HepG2 (cell line): ENCODE results near the gene NR1I2. TPM values are rescaled to one million over a fixed set of nuclear protein-coding genes. Genes with fewer than 3 reads are reported as not detected.

Source experiments
- CBX5 ChIP-seq: sonication (generic); formaldehyde crosslinking; IDR thresholded peaks from 2 replicates; pipeline ENCODE4 v1.4.0; 2020; ENCODE audit warnings: missing genetic modification reagents, borderline replicate concordance
- E2F2 ChIP-seq: sonication (generic); formaldehyde crosslinking; IDR thresholded peaks from 2 replicates; pipeline ENCODE4 v1.4.0; 2020; ENCODE audit warnings: missing genetic modification reagents, borderline replicate concordance
- EP300 ChIP-seq, 3 experiments: sonication (generic) in 1 of 3; formaldehyde crosslinking in 1 of 3; IDR thresholded peaks; 2 replicates each; pipeline versions ENCODE4 v1.5.1 to v1.6.1; 2011 to 2020; ENCODE audit warnings: low read depth in 2 of 3, low read length in 2 of 3, borderline replicate concordance in 1 of 3, improper control_type of control experiment in 1 of 3, mild to moderate bottlenecking in 1 of 3, missing genetic modification reagents in 1 of 3, moderate library complexity in 1 of 3
- FOXK2 ChIP-seq: fragments of 450-650 bp; IDR thresholded peaks from 2 replicates; pipeline ENCODE4 v1.6.1; 2016
- GZF1 ChIP-seq: sonication (generic); formaldehyde crosslinking; IDR thresholded peaks from 2 replicates; pipeline ENCODE4 v1.5.1; 2020; ENCODE audit warnings: mild to moderate bottlenecking, missing genetic modification reagents
- MEF2D ChIP-seq: sonication (generic); formaldehyde crosslinking; IDR thresholded peaks from 2 replicates; pipeline ENCODE4 v1.5.1; 2020; ENCODE audit warnings: mild to moderate bottlenecking, missing genetic modification reagents
- NBN ChIP-seq: fragments of 450-650 bp; conservative IDR thresholded peaks from 2 replicates; pipeline ENCODE4 v1.6.1; 2017
- NFE2L2 ChIP-seq: fragments of 150-350 bp; IDR thresholded peaks from 2 replicates; pipeline ENCODE4 v1.6.1; 2014; ENCODE audit warnings: low read length
- PCBP2 ChIP-seq: fragments of 200-400 bp; formaldehyde crosslinking; optimal IDR thresholded peaks from 2 replicates; pipeline ENCODE3; 2018; ENCODE audit warnings: low read length, low read depth; ENCODE audit not compliant: poor library complexity, severe bottlenecking
- SAP130 ChIP-seq: IDR thresholded peaks from 2 replicates; pipeline ENCODE4 v1.6.1; 2016; ENCODE audit warnings: low read depth
- ZBTB10 ChIP-seq: sonication (generic); formaldehyde crosslinking; IDR thresholded peaks from 2 replicates; pipeline ENCODE4 v1.4.0; 2020; ENCODE audit warnings: missing genetic modification reagents, borderline replicate concordance
- ZKSCAN1 ChIP-seq: fragments of 150-350 bp; IDR thresholded peaks from 2 replicates; pipeline ENCODE4 v1.6.1; 2014; ENCODE audit warnings: low read length
- ZNF333 ChIP-seq: sonication (generic); formaldehyde crosslinking; IDR thresholded peaks from 2 replicates; pipeline ENCODE4 v1.4.0; 2020; ENCODE audit warnings: mild to moderate bottlenecking, missing genetic modification reagents, borderline replicate concordance
- ZNF572 ChIP-seq: sonication (generic); formaldehyde crosslinking; IDR thresholded peaks from 2 replicates; pipeline ENCODE4 v1.5.1; 2020; ENCODE audit warnings: mild to moderate bottlenecking, missing genetic modification reagents
- ZNF614 ChIP-seq: IDR thresholded peaks from 2 replicates; pipeline ENCODE4 v1.6.1; 2018; ENCODE audit warnings: missing biosample characterization, missing genetic modification reagents, inconsistent platforms, borderline replicate concordance
- ZNF670 ChIP-seq: sonication (generic); formaldehyde crosslinking; IDR thresholded peaks from 2 replicates; pipeline ENCODE4 v1.8.0; 2022; ENCODE audit warnings: mild to moderate bottlenecking, missing genetic modification reagents, borderline replicate concordance
- ZNF687 ChIP-seq: sonication (generic); formaldehyde crosslinking; IDR thresholded peaks from 2 replicates; pipeline ENCODE4 v1.5.1; 2020; ENCODE audit warnings: mild to moderate bottlenecking, missing genetic modification reagents, moderate library complexity
- ZSCAN31 ChIP-seq: sonication (generic); formaldehyde crosslinking; IDR thresholded peaks from 2 replicates; pipeline ENCODE4 v1.5.0; 2020; ENCODE audit warnings: low read depth, mild to moderate bottlenecking, missing genetic modification reagents
- polyA plus RNA-seq, 8 experiments: library from polyadenylated mRNA; depleted of rRNA in 3 of 8; stranded (reverse) in 7 of 8; unstranded in 1 of 8; fragments of >200 nt; fragmentation: Illumina TruSeq in 4 of 8; extraction: Trizol in 4 of 8; gene quantifications; 2 replicates each; pipeline versions ENCODE4 v1.2.1 to v1.2.3, GENCODE V29; 2011 to 2016; ENCODE audit warnings: low read depth in 4 of 8, missing spikeins in 1 of 8, mixed read lengths in 1 of 8; ENCODE audit not compliant: insufficient read depth in 1 of 8
- total RNA-seq, 5 experiments: library from RNA; depleted of rRNA; stranded (reverse); fragments of >200 nt; fragmentation: Illumina TruSeq; extraction: Trizol; gene quantifications; 2 replicates each; pipeline ENCODE4 v1.2.3, GENCODE V29; 2016; ENCODE audit warnings: low read depth in 1 of 5
- TF ChIP-seq, protein P1 (sequence below): IDR thresholded peaks from 2 replicates; pipeline ENCODE4 v1.6.1; 2016; ENCODE audit warnings: low read depth, control low read depth
- TF ChIP-seq, protein P2 (sequence below): sonication (generic); formaldehyde crosslinking; IDR thresholded peaks from 2 replicates; pipeline ENCODE4 v1.5.0; 2020; ENCODE audit warnings: mild to moderate bottlenecking, low read depth, missing genetic modification reagents, borderline replicate concordance

The NR1I2 gene
- total and polyA plus RNA-seq, 2 of the 13 experiments (the other 11 are each of a cell fraction or from before 2014, with no cell fraction given), result 8.8 to 13.4 TPM

GRCh38 chr3:119794971-119795612 is 13.2 kb downstream of the NR1I2 start (continued):
- TF ChIP-seq ZSCAN31 (CRISPR knock-in tag), result no peak
- TF ChIP-seq ZNF687 (CRISPR knock-in tag), result peak; percentile 41; the same call in 1 of the 2 replicates
- TF ChIP-seq MEF2D (CRISPR knock-in tag), result no peak
- no peak for TF ChIP-seq PCBP2
- no peak for TF ChIP-seq ZNF670
- no peak for TF ChIP-seq NBN
- peak; percentile 63 to 94; a peak in 2 of 4 replicates for TF ChIP-seq EP300 (IDR thresholded peaks at IDR 0.05; ENCODE audit: low read depth in 2 of 2, low read length in 2 of 2)
- peak; percentile 91 for TF ChIP-seq EP300 (CRISPR knock-in tag; IDR thresholded peaks at IDR 0.05; ENCODE audit: borderline replicate concordance)
- TF ChIP-seq E2F2 (CRISPR knock-in tag), result no peak
- no peak for TF ChIP-seq ZNF572 (CRISPR knock-in tag)
- TF ChIP-seq ZNF333 (CRISPR knock-in tag), result no peak
- peak; percentile 49; the same call in 1 of the 2 replicates for TF ChIP-seq NFE2L2
- peak; percentile 57; the same call in 1 of the 2 replicates for TF ChIP-seq SAP130 (CRISPR knock-in tag)
- TF ChIP-seq, protein P1, sequence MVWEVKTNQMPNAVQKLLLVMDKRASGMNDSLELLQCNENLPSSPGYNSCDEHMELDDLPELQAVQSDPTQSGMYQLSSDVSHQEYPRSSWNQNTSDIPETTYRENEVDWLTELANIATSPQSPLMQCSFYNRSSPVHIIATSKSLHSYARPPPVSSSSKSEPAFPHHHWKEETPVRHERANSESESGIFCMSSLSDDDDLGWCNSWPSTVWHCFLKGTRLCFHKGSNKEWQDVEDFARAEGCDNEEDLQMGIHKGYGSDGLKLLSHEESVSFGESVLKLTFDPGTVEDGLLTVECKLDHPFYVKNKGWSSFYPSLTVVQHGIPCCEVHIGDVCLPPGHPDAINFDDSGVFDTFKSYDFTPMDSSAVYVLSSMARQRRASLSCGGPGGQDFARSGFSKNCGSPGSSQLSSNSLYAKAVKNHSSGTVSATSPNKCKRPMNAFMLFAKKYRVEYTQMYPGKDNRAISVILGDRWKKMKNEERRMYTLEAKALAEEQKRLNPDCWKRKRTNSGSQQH, result no peak
- no peak for TF ChIP-seq FOXK2
- TF ChIP-seq ZNF614, result peak; percentile 49; the same call in 1 of the 2 replicates
- TF ChIP-seq, protein P2, sequence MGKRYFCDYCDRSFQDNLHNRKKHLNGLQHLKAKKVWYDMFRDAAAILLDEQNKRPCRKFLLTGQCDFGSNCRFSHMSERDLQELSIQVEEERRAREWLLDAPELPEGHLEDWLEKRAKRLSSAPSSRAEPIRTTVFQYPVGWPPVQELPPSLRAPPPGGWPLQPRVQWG (CRISPR knock-in tag), result no peak
- TF ChIP-seq ZBTB10 (CRISPR knock-in tag), result no peak
- TF ChIP-seq GZF1 (CRISPR knock-in tag), result no peak
- peak; percentile 53; the same call in 1 of the 2 replicates for TF ChIP-seq CBX5 (CRISPR knock-in tag)
- no peak for TF ChIP-seq ZKSCAN1
